Endothelial cell of umbilical vein (primary cell): ENCODE measurements around the gene ELAVL1. TPM values are rescaled to one million over a fixed set of nuclear protein-coding genes. Genes with fewer than 3 reads are reported as not detected.
A peak's percentile ranks its signal among the peaks of the same experiment; 100 is the strongest.

Source experiments
- BruUV-seq: library from RNA; stranded (reverse); fragments of 400-500 nt; replicated peaks from 2 replicates; lab custom pipeline; 2021; lab: Mats Ljungman, UMichigan
- CTCF ChIA-PET: fragments of 300-600, 350-600 bp; sonication (Branson Sonifier 250); formaldehyde crosslinking; loops from one replicate; lab custom pipeline; 2021; ENCODE audit warnings: antibody characterized with exemption, inconsistent platforms; lab: Charles Lee
- POLR2A ChIA-PET: fragments of 300-600, 350-600 bp; sonication (Branson Sonifier 250); formaldehyde crosslinking; loops from one replicate; lab custom pipeline; 2021; ENCODE audit warnings: antibody characterized with exemption, inconsistent platforms; lab: Charles Lee
- DNase-seq: peaks from one replicate; pipeline ENCODE4 v3.0.0-alpha.2; 2011; ENCODE audit warnings: low read depth, low spot score
- FAIRE-seq: peaks from 2 replicates; lab custom pipeline; 2011; peaks lifted over from hg19 to GRCh38; lab: Jason Lieb, UNC
- H2AFZ ChIP-seq: 2 replicates; pipeline ENCODE4 v1.6.0; 2012; ENCODE audit warnings: low read depth, low read length, control low read depth, inconsistent platforms
- H3K27ac ChIP-seq: 2 replicates; pipeline ENCODE4 v1.5.1; 2011; ENCODE audit warnings: low read depth, mild to moderate bottlenecking, control low read depth, low read length, moderate library complexity; ENCODE audit not compliant: insufficient read depth
- H3K27me3 ChIP-seq, 2 experiments: 2 replicates each; pipeline versions ENCODE4 v1.6.0 to v1.6.1; 2011; ENCODE audit warnings: low read length in 2 of 2, mixed read lengths in 1 of 2; ENCODE audit not compliant: control insufficient read depth in 2 of 2, insufficient read depth in 2 of 2
- H3K36me3 ChIP-seq, 2 experiments: 2 replicates in 1 of 2; 3 replicates in 1 of 2; pipeline ENCODE4 v1.5.1; 2011; ENCODE audit warnings: low read length in 2 of 2, mild to moderate bottlenecking in 1 of 2, moderate library complexity in 1 of 2; ENCODE audit not compliant: control insufficient read depth in 2 of 2, insufficient read depth in 2 of 2; ENCODE audit errors: extremely low read depth in 1 of 2
- H3K4me1 ChIP-seq: 3 replicates; pipeline ENCODE4 v1.5.1; 2011; ENCODE audit warnings: mild to moderate bottlenecking, low read length; ENCODE audit not compliant: control insufficient read depth, insufficient read depth; ENCODE audit errors: extremely low read depth
- H3K4me2 ChIP-seq: 2 replicates; pipeline ENCODE4 v1.6.1; 2011; ENCODE audit warnings: low read length, control low read depth, mixed read lengths; ENCODE audit not compliant: insufficient read depth
- H3K4me3 ChIP-seq, 3 experiments: fragments of 200-600 bp in 1 of 3; sonication (generic), shearing (Covaris generic) in 1 of 3; replicated peaks in 1 of 3; 2 replicates each; pipeline ENCODE4 v1.5.1; 2011 to 2016; ENCODE audit warnings: control low read depth in 3 of 3, low read length in 3 of 3, mild to moderate bottlenecking in 2 of 3, inconsistent platforms in 1 of 3, low read depth in 1 of 3, moderate library complexity in 1 of 3; ENCODE audit not compliant: insufficient read depth in 1 of 3
- H3K79me2 ChIP-seq: 2 replicates; pipeline ENCODE4 v1.6.0; 2012; ENCODE audit warnings: low read length, inconsistent platforms; ENCODE audit not compliant: control insufficient read depth, insufficient read depth
- H3K9ac ChIP-seq: replicated peaks from 2 replicates; pipeline ENCODE3; 2011; ENCODE audit warnings: low read length, control low read depth; ENCODE audit not compliant: insufficient read depth; ENCODE audit errors: extremely low read depth
- H3K9me1 ChIP-seq: replicated peaks from 3 replicates; pipeline ENCODE4 v1.6.0; 2011; ENCODE audit warnings: mild to moderate bottlenecking, low read length; ENCODE audit not compliant: control insufficient read depth, insufficient read depth; ENCODE audit errors: extremely low read depth
- H3K9me3 ChIP-seq: replicated peaks from 2 replicates; pipeline ENCODE4 v1.5.1; 2012; ENCODE audit warnings: low read length, inconsistent platforms; ENCODE audit not compliant: control insufficient read depth, insufficient read depth
- H4K20me1 ChIP-seq: replicated peaks from 2 replicates; pipeline ENCODE3; 2011; ENCODE audit warnings: mild to moderate bottlenecking, low read length; ENCODE audit not compliant: control insufficient read depth, insufficient read depth; ENCODE audit errors: extremely low read depth
- CTCF ChIP-seq, 2 donors: IDR thresholded peaks; 1 replicate in 1 of 2; 2 replicates in 1 of 2; pipeline ENCODE4 v1.5.1; 2011; ENCODE audit warnings: low read length in 2 of 2, mild to moderate bottlenecking in 2 of 2, moderate library complexity in 2 of 2, control low read depth in 1 of 2, inconsistent platforms in 1 of 2, low read depth in 1 of 2; ENCODE audit not compliant: insufficient read depth in 1 of 2; ENCODE audit errors: extremely low read depth in 1 of 2
- EZH2 ChIP-seq: IDR thresholded peaks from 2 replicates; pipeline ENCODE4 v1.6.1; 2012; ENCODE audit warnings: borderline replicate concordance, low read depth, mild to moderate bottlenecking, moderate library complexity, low read length, inconsistent platforms; ENCODE audit not compliant: severe bottlenecking
- FOS ChIP-seq: IDR thresholded peaks from 2 replicates; pipeline ENCODE4 v1.6.1; 2011; ENCODE audit warnings: mild to moderate bottlenecking, low read length, moderate library complexity, borderline replicate concordance; ENCODE audit not compliant: insufficient read depth
- GATA2 ChIP-seq: IDR thresholded peaks from 2 replicates; pipeline ENCODE4 v1.7.0; 2011; ENCODE audit warnings: low read depth, mild to moderate bottlenecking, moderate library complexity, mixed read lengths, low read length; ENCODE audit not compliant: insufficient read length, insufficient read depth
- JUN ChIP-seq: IDR thresholded peaks from 2 replicates; pipeline ENCODE4 v1.6.1; 2011; ENCODE audit warnings: borderline replicate concordance, low read depth; ENCODE audit not compliant: insufficient read length, insufficient read depth
- MAX ChIP-seq: IDR thresholded peaks from 2 replicates; pipeline ENCODE4 v1.6.1; 2011; ENCODE audit not compliant: insufficient read depth, insufficient read length
- MYC ChIP-seq: IDR thresholded peaks from one replicate; pipeline ENCODE4 v1.6.1; 2011; ENCODE audit warnings: mild to moderate bottlenecking, low read depth, low read length
- POLR2A ChIP-seq: IDR thresholded peaks from 2 replicates; pipeline ENCODE4 v1.6.1; 2012; ENCODE audit warnings: low read depth, mild to moderate bottlenecking, control low read depth, low read length
- POLR2AphosphoS5 ChIP-seq: IDR thresholded peaks from 2 replicates; pipeline ENCODE4 v1.6.1; 2012; ENCODE audit warnings: low read depth, mild to moderate bottlenecking, control low read depth, low read length, moderate library complexity; ENCODE audit not compliant: insufficient read depth
- dilution Hi-C: fragments of 300-500 bp; cut with MboI; formaldehyde crosslinking; loops from one replicate; pipeline ENCODE4 v1.15.0; 2019; ENCODE audit warnings: low sequenced_read_pairs; ENCODE audit not compliant: extremely low pct_ligation_motif_present
- intact Hi-C: fragments of 100-400 bp; cut with micrococcal nuclease; formaldehyde crosslinking; loops from one replicate; pipeline ENCODE4 v1.10.0; 2022
- polyA plus RNA-seq, 4 experiments: library from polyadenylated mRNA; depleted of rRNA in 3 of 4; stranded (reverse) in 3 of 4; unstranded in 1 of 4; fragments of >200 nt; gene quantifications; 2 replicates each; pipeline versions ENCODE4 v1.2.1 to v1.2.3, GENCODE V29; 2011 to 2012; ENCODE audit warnings: missing spikeins in 1 of 4
- total RNA-seq: library from RNA; stranded (reverse); gene quantifications from 2 replicates; pipeline ENCODE4 v1.2.3, GENCODE V29; 2021

The ELAVL1 gene
- total and polyA plus RNA-seq, 2 donors (not counting 3 experiments of a cell fraction or from before 2014, with no cell fraction given) = 46.8 to 134 TPM

GRCh38 chr19:7970716-7971448 lies 34.6 kb downstream of the ELAVL1 start:
- no peak overlapping the region for H3K4me3 ChIP-seq
- DNase-seq (peak; percentile 27), FAIRE-seq (peak; percentile 68)
- H4K20me1 ChIP-seq = no peaks in the 10 kb centered on the region
- no peaks in the 10 kb centered on the region for H3K9me1 ChIP-seq
- no TSS peak for BruUV-seq
- H3K36me3 ChIP-seq = peaks cover 20 to 56% of the 10 kb centered on the region in 2 experiments
- TF ChIP-seq FOS (no peak), CTCF (IDR thresholded peaks at IDR 0.05; ENCODE audit: extremely low read depth in 1 of 2, insufficient read depth in 1 of 2, low read depth in 1 of 2, low read length in 2 of 2) (peak; percentile 67 to 88)
- no peaks in the 10 kb centered on the region for H3K79me2 ChIP-seq
- intact Hi-C loops = loop anchor here (1.0 to 2.0 kb wide), 3 partner anchors 31 to 282 kb away; no protein-coding TSS in a partner anchor
- H3K9me3 ChIP-seq = no peaks in the 10 kb centered on the region
- POLR2A ChIA-PET = interaction anchor here (1.0 kb wide), 1 partner anchor 27 kb away, joined by 4 read pairs; the partner anchor contains the start of gene TIMM44
- H3K27me3 ChIP-seq = no peaks in the 10 kb centered on the region
- H3K4me1 ChIP-seq = no peaks in the 10 kb centered on the region
- CTCF ChIA-PET = interaction anchor here (0.5 to 3.4 kb wide), 27 partner anchors 10 to 284 kb away, joined by 3 to 40 read pairs (median 4); partner anchors contain the start of genes ELAVL1 and TIMM44
- dilution Hi-C loops = no loop called here
- H3K4me2 ChIP-seq = no peak overlapping the region
- H3K27ac ChIP-seq = no peak overlapping the region
- no peak overlapping the region for H2AFZ ChIP-seq
- no peak overlapping the region for H3K9ac ChIP-seq

- Histone ChIP-seq H3K9ac (no peak overlapping the region), H3K9me3 (no peaks in the 10 kb centered on the region), H3K27ac (no peak overlapping the region), H2AFZ (no peak overlapping the region), H3K4me2 (no peak overlapping the region), H3K79me2 (no peaks in the 10 kb centered on the region), H3K36me3 (peaks cover 20 to 54% of the 10 kb centered on the region in 2 experiments), H3K27me3 (no peaks in the 10 kb centered on the region), H3K4me1 (no peaks in the 10 kb centered on the region), H4K20me1 (no peaks in the 10 kb centered on the region), H3K4me3 (no peak overlapping the region), H3K9me1 (no peaks in the 10 kb centered on the region)
- no TSS peak for BruUV-seq
- dilution Hi-C loops (no loop called here), intact Hi-C loops (no loop called here)
- no peak for TF ChIP-seq FOS
- no peak for TF ChIP-seq MYC
- no peak for TF ChIP-seq JUN
- TF ChIP-seq POLR2AphosphoS5 = no peak
- no peak for TF ChIP-seq EZH2
- TF ChIP-seq GATA2 = no peak
- TF ChIP-seq POLR2A = no peak
- no peak for TF ChIP-seq MAX
- no peak for TF ChIP-seq CTCF (IDR thresholded peaks at IDR 0.05; ENCODE audit: extremely low read depth in 1 of 2, insufficient read depth in 1 of 2, low read depth in 1 of 2, low read length in 2 of 2)
- ChIA-PET CTCF (interaction anchor here (1.1 to 3.4 kb wide), 4 partner anchors 13 to 33 kb away, joined by 3 to 40 read pairs (median 7); partner anchors contain the start of gene TIMM44), POLR2A (interaction anchor here (1.0 kb wide), 1 partner anchor 26 kb away, joined by 4 read pairs; the partner anchor contains the start of gene TIMM44)
- FAIRE-seq (no peak), DNase-seq (no peak)
Measured at GRCh38 chr19:7969555-7969939, 35.9 kb downstream of the ELAVL1 start.
